ENCODE results near the gene PPFIBP2.

- TF ChIP-seq CTCF (IDR thresholded peaks at IDR 0.05) (no peak), POLR2A (IDR thresholded peaks at IDR 0.05) (no peak)
Observed at GRCh38 chr11:7640816-7641215, 127.0 kb downstream of the PPFIBP2 start.

Data from adrenal gland (tissue), 5 donors.